IgD-negative memory B cell (primary cell): ENCODE measurements around the gene TRAF7. TPM values are rescaled to one million over a fixed set of nuclear protein-coding genes. Genes with fewer than 3 reads are reported as not detected.

ENCODE experiments used
- H3K27ac Mint-ChIP-seq, 3 donors: one replicate each; pipeline ENCODE4 v1.8.0; 2020 to 2022; ENCODE audit warnings: mild to moderate bottlenecking in 3 of 3, mixed read lengths in 3 of 3, moderate library complexity in 1 of 3
- H3K27me3 Mint-ChIP-seq: one replicate; pipeline ENCODE4 v1.8.0; 2021; ENCODE audit warnings: mixed read lengths
- H3K36me3 Mint-ChIP-seq: one replicate; pipeline ENCODE4 v1.8.0; 2020; ENCODE audit warnings: mild to moderate bottlenecking, mixed read lengths
- H3K4me1 Mint-ChIP-seq, 3 donors: one replicate each; pipeline ENCODE4 v1.8.0; 2020 to 2022; ENCODE audit warnings: mixed read lengths in 3 of 3, mild to moderate bottlenecking in 1 of 3
- H3K4me3 Mint-ChIP-seq, 4 donors: one replicate each; pipeline ENCODE4 v1.8.0; 2020 to 2022; ENCODE audit warnings: mild to moderate bottlenecking in 4 of 4, mixed read lengths in 4 of 4, moderate library complexity in 3 of 4
- H3K9me3 Mint-ChIP-seq, 3 donors: one replicate each; pipeline ENCODE4 v1.8.0; 2020 to 2021; ENCODE audit warnings: mixed read lengths in 3 of 3, mild to moderate bottlenecking in 1 of 3
- polyA plus RNA-seq: library from polyadenylated mRNA; unstranded; fragments of 300-500 nt; fragmentation: Illumina TruSeq; gene quantifications from one replicate; pipeline ENCODE4 v1.2.3, GENCODE V29; 2021

TRAF7 gene
- polyA plus RNA-seq, 1 donor from 2014 or later, result 7.0 TPM

DNA sequence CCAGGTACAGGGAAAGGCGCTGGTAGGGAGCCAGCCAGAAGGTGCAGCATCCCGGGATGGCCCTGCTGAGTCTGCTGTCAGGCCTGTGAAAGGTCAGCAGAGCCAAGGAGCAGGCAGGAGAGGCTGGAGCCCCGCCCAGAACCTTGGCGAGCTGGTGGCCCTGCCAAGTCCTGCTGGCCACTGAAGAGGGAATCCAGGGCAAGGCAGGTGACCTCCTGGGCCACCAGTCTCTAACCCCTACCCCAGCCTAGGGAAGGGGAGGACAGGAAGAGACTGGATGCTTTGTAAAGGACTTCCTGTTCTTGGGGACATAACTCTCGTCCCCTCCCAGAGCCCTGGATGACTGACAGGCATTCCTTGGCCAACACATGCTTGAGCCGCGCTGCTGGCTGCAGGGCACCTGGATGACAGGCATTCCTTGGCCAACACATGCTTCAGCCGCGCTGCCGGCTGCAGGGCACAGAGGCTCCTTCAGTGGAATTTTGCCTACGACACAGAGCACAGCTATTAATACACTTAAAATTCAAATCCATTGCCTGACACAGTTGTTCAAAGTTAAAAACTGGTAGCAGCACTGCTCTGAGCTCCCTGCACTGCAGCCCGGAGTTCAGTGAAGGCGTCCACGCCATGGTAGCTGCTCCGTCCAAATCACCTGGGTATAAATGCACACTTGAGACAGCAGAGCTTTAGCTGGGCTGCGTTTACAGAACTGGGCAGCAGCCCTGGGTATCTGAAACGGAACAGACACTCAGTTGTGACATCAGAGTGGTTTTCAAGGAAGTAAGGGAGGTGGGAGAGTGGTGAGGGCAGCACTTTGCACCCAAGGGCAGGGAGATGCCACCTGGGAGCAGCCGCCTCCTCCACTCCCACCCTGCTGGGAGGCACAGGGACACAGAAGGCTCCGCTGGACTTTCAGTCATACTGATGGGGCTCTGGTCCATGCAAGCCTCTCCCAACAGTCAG is 57.1 kb downstream of the TRAF7 start:
- H3K27ac Mint-ChIP-seq, result peak overlapping the region; percentile 83 to 96 (median 94)

GRCh38 chr16:2213817-2214718 is 58.5 kb downstream of the TRAF7 start:
- Mint-ChIP-seq H3K36me3 (no peaks in the 10 kb centered on the region), H3K9me3 (no peaks in the 10 kb centered on the region), H3K27me3 (no peaks in the 10 kb centered on the region), H3K4me1 (peaks cover 10 to 13% (median 11%) of the 10 kb centered on the region in 3 donors), H3K27ac (peak overlapping the region; percentile 83 to 96 (median 94)), H3K4me3 (peak overlapping the region; percentile 68 to 94 (median 87))

More for the DNA sequence above, 57.1 kb downstream of the TRAF7 start:
- Mint-ChIP-seq H3K27me3 (no peaks in the 10 kb centered on the region), H3K36me3 (no peaks in the 10 kb centered on the region), H3K4me3 (peak overlapping the region; percentile 68 to 94 (median 87)), H3K4me1 (peaks cover 11 to 13% (median 12%) of the 10 kb centered on the region in 3 donors), H3K9me3 (no peaks in the 10 kb centered on the region)

DNA sequence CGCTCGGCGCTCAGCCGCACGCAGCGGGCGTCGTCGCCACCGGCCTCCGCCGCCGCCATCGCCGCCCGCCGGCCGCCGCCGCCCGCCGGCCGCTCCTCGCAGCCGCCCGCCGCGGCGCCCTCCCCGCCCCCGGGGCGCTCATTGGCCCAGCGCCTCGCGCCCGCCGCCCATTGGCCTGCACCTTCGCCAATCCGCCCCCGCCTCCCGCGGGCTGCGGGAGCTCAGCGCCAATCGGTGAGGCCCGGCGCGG is 59.1 kb downstream of the TRAF7 start, which contains the start of gene PGP:
PGP (minus strand) TSS at position 122 of the 250 bp plus-strand sequence; CDS start at position 59, 63 bp downstream.
- Mint-ChIP-seq H3K27ac (peak within 1 kb of the TSS; percentile 90 to 96 (median 94)), H3K4me3 (peak within 1 kb of the TSS; percentile 87 to 96 (median 94))

DNA sequence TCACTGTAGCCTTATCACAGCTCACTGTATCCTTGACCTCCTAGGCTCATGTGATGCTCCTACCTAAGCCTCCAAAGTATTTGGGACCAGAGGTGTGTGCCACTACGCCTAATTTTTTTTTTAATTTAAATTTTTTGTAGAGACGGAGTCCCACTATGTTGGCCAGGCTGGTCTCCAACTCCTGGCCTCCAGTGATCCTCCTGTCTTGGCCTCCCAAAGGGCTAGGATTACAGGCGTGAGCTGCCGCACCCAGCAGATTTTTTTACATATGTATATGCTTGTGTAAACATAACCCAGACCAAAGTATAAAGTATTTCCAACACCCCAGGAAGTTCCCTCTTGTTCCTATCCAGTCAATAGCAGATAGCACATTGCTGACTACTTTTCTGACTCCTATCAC is 60.7 kb downstream of the TRAF7 start:
- H3K4me1 Mint-ChIP-seq, result peaks cover 10 to 13% (median 11%) of the 10 kb centered on the region in 3 donors
- no peaks in the 10 kb centered on the region for H3K27me3 Mint-ChIP-seq
- peak overlapping the region in 1 of 3 donors; percentile 95 for H3K27ac Mint-ChIP-seq
- no peaks in the 10 kb centered on the region for H3K9me3 Mint-ChIP-seq
- H3K36me3 Mint-ChIP-seq, result no peaks in the 10 kb centered on the region
- H3K4me3 Mint-ChIP-seq, result peak overlapping the region in 3 of 4 donors; percentile 58 to 94 (median 62)

More for the DNA sequence above, 59.1 kb downstream of the TRAF7 start, which contains the start of gene PGP:
- H3K27me3 Mint-ChIP-seq, result no peaks in the 10 kb centered on the region
- no peaks in the 10 kb centered on the region for H3K9me3 Mint-ChIP-seq
- H3K4me1 Mint-ChIP-seq, result peaks cover 10 to 13% (median 11%) of the 10 kb centered on the region in 3 donors
- H3K36me3 Mint-ChIP-seq, result no peaks in the 10 kb centered on the region

DNA sequence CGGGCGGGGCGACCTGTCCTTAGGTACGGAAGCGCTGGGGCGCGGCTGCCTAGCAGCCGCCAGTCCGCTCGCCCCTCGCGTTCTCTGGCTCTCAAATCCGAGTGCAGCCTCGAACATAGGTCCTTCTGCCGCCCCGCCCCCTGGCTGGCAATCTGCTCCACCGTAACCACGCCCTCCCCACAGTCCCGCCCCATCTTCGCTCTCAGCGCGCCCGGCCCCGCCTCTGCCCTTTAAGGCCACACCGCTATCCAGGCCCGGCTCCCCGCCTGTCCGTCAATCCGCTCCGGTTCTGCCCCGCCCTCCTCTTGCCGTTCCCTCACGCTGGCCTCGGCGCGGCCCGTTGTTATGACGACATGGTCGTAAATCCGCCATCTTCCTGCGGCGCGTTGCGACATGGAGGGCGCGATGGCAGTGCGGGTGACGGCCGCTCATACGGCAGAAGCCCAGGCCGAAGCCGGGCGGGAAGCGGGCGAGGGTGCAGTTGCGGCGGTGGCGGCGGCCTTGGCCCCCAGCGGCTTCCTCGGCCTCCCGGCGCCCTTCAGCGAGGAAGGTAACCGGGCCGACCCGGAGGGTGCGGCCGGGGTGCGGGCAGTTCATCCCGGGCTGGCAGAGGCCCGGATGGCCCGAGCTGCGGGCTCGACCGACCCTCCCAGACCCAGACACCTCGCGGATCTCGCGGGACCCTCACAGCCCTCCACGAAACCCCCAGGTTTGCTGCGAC is 67.8 kb downstream of the TRAF7 start, which contains the start of gene E4F1:
E4F1 (plus strand) TSS at position 371 of the 721 bp plus-strand sequence; CDS start at position 394, 23 bp downstream.
- peak within 1 kb of the TSS; percentile 7 to 69 (median 63) for H3K27ac Mint-ChIP-seq
- peak within 1 kb of the TSS; percentile 68 to 95 (median 84) for H3K4me3 Mint-ChIP-seq
- no peaks in the 10 kb centered on the region for H3K27me3 Mint-ChIP-seq
- no peaks in the 10 kb centered on the region for H3K9me3 Mint-ChIP-seq
- peaks cover 0 to 7% (median 5%) of the 10 kb centered on the region in 3 donors for H3K4me1 Mint-ChIP-seq
- H3K36me3 Mint-ChIP-seq, result no peaks in the 10 kb centered on the region

GRCh38 chr16:2223942-2224486 is 68.4 kb downstream of the TRAF7 start:
- no peaks in the 10 kb centered on the region for H3K9me3 Mint-ChIP-seq

DNA sequence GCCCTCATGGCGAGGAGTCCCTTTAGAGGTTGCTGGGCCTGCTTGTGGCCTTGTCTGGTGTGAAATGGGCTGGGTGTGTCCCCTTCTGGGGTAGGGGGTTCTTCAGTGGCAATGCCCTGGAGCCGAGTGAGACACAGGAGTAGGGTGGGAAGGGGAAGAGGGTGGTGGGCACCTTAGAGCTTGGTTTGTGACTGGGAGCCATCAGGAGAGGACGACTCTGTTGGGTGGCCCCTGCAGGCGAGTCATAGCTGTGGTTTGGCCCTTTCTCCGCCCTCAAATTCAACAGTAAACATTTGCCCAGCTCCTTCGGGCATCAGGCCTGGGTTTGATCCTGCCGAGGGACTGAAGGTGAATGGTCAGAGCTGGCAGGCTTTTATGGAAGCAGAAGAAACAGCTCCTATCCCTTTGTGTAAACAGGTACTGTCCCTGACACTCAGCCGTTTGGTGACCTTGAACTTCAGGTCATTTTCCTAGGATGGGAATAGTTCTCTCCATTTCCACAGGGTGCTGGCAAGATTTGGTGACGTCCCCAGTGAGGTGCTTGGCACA is 70.7 kb downstream of the TRAF7 start:
- H3K27ac Mint-ChIP-seq, result peak overlapping the region in 2 of 3 donors; percentile 23 to 71

More at GRCh38 chr16:2223942-2224486, 68.4 kb downstream of the TRAF7 start:
- peak overlapping the region; percentile 68 to 91 (median 84) for H3K4me3 Mint-ChIP-seq
- no peaks in the 10 kb centered on the region for H3K36me3 Mint-ChIP-seq
- H3K27me3 Mint-ChIP-seq, result no peaks in the 10 kb centered on the region
- peaks cover 0 to 7% (median 5%) of the 10 kb centered on the region in 3 donors for H3K4me1 Mint-ChIP-seq
- peak overlapping the region in 2 of 3 donors; percentile 7 to 69 for H3K27ac Mint-ChIP-seq

GRCh38 chr16:2226918-2227317 is 71.3 kb downstream of the TRAF7 start:
- no peaks in the 10 kb centered on the region for H3K27me3 Mint-ChIP-seq
- H3K4me1 Mint-ChIP-seq, result peaks cover 0 to 7% (median 5%) of the 10 kb centered on the region in 3 donors
- H3K36me3 Mint-ChIP-seq, result no peaks in the 10 kb centered on the region
- no peaks in the 10 kb centered on the region for H3K9me3 Mint-ChIP-seq
- H3K4me3 Mint-ChIP-seq, result peak overlapping the region in 1 of 4 donors; percentile 73
- no peak overlapping the region for H3K27ac Mint-ChIP-seq

More for the DNA sequence above, 70.7 kb downstream of the TRAF7 start:
- no peaks in the 10 kb centered on the region for H3K27me3 Mint-ChIP-seq
- H3K4me3 Mint-ChIP-seq, result peak overlapping the region in 3 of 4 donors; percentile 21 to 79 (median 73)
- no peaks in the 10 kb centered on the region for H3K36me3 Mint-ChIP-seq
- H3K9me3 Mint-ChIP-seq, result no peaks in the 10 kb centered on the region
- H3K4me1 Mint-ChIP-seq, result peaks cover 0 to 7% (median 5%) of the 10 kb centered on the region in 3 donors

Other genes with a start within 250 kb of the TRAF7 start
- not detected for gene HS3ST6, start 237.4 kb upstream of the TRAF7 start, polyA plus RNA-seq
- gene MSRB1, start 212.6 kb upstream of the TRAF7 start, polyA plus RNA-seq, result 17.2 TPM
- gene RPL3L, start 201.1 kb upstream of the TRAF7 start, polyA plus RNA-seq, result not detected
- gene NDUFB10, start 196.2 kb upstream of the TRAF7 start, polyA plus RNA-seq, result 204 TPM
- 6,339 TPM for gene RPS2, start 191.0 kb upstream of the TRAF7 start, polyA plus RNA-seq
- not detected for gene RNF151, start 188.9 kb upstream of the TRAF7 start, polyA plus RNA-seq
- gene TBL3, start 183.7 kb upstream of the TRAF7 start, polyA plus RNA-seq, result 52.0 TPM
- gene NOXO1, start 174.3 kb upstream of the TRAF7 start, polyA plus RNA-seq, result not detected
- 39.0 TPM for gene GFER, start 171.6 kb upstream of the TRAF7 start, polyA plus RNA-seq
- 4.9 TPM for gene SYNGR3, start 165.8 kb upstream of the TRAF7 start, polyA plus RNA-seq
- 11.0 TPM for gene ZNF598, start 146.0 kb upstream of the TRAF7 start, polyA plus RNA-seq
- not detected for gene NPW, start 136.0 kb upstream of the TRAF7 start, polyA plus RNA-seq
- not detected for gene NHERF2, start 128.9 kb upstream of the TRAF7 start, polyA plus RNA-seq
- gene NTHL1, start 107.9 kb upstream of the TRAF7 start, polyA plus RNA-seq, result 35.2 TPM
- gene TSC2, start 107.8 kb upstream of the TRAF7 start, polyA plus RNA-seq, result 30.3 TPM
- gene PKD1, start 19.9 kb upstream of the TRAF7 start, polyA plus RNA-seq, result 7.4 TPM
- 0.41 TPM for gene RAB26, start 7.2 kb upstream of the TRAF7 start, polyA plus RNA-seq
- gene CASKIN1, start 40.8 kb downstream of the TRAF7 start, polyA plus RNA-seq, result not detected
- gene MLST8, start 49.7 kb downstream of the TRAF7 start, polyA plus RNA-seq, result 44.1 TPM
- gene BRICD5, start 55.1 kb downstream of the TRAF7 start, polyA plus RNA-seq, result 0.35 TPM
- gene PGP, start 59.1 kb downstream of the TRAF7 start, polyA plus RNA-seq, result 6.4 TPM
- gene E4F1, start 67.8 kb downstream of the TRAF7 start, polyA plus RNA-seq, result 23.2 TPM
- gene DNASE1L2, start 80.7 kb downstream of the TRAF7 start, polyA plus RNA-seq, result not detected
- gene ECI1, start 95.8 kb downstream of the TRAF7 start, polyA plus RNA-seq, result 65.1 TPM
- 330 TPM for gene RNPS1, start 112.3 kb downstream of the TRAF7 start, polyA plus RNA-seq
- gene ABCA3, start 184.9 kb downstream of the TRAF7 start, polyA plus RNA-seq, result 1.7 TPM